Measurements from ENCODE around the gene GABRR3.

DNA sequence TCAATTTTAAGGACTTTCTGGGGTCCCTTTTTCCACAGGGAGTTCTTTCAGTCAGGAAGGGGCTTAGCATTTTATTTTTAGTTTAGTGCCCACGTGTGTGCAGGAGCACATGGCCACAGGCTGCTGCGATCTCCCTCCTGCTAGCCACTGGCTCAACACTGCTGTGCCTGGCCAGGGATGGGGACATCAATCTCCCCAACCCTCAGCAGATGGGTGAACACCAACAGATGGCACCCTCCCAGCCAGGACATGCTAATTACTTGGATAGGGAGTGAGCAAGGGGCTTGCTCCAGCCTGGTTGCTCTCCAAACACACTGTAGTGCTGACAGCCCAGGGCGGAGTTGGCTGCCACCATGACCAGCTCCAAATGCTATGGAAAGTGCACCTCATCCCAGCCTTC lies 55.5 kb downstream of the GABRR3 start:
- TF ChIP-seq CTCF (IDR thresholded peaks at IDR 0.05 in 8 of 11, conservative IDR thresholded peaks at IDR 0.05 in 3 of 11): no peak
- TF ChIP-seq POLR2AphosphoS5 (IDR thresholded peaks at IDR 0.05): no peak
- no peak for TF ChIP-seq POLR2A (IDR thresholded peaks at IDR 0.05)

Measured in spleen (tissue), 7 donors.